Uterus (tissue), 2 donors: Measurements from ENCODE around the gene TRPC4AP.

Experiments
- CTCF ChIP-seq, 4 experiments: fragments of 200-600 bp in 2 of 4; fragments of 450-650 bp in 2 of 4; sonication (generic) in 2 of 4; IDR thresholded peaks; one replicate each; pipeline ENCODE4 v1.5.1; 2016 to 2019; ENCODE audit warnings: antibody characterized with exemption in 4 of 4, mild to moderate bottlenecking in 2 of 4, moderate library complexity in 1 of 4
- POLR2A ChIP-seq, 2 donors: fragments of 450-650 bp; IDR thresholded peaks; one replicate each; pipeline ENCODE4 v1.6.1; 2016; ENCODE audit warnings: antibody characterized with exemption in 2 of 2, mild to moderate bottlenecking in 1 of 2, moderate library complexity in 1 of 2

- TF ChIP-seq CTCF (IDR thresholded peaks at IDR 0.05), result no peak
- TF ChIP-seq POLR2A (IDR thresholded peaks at IDR 0.05), result no peak
These were observed 39.3 kb upstream of the TRPC4AP start for GRCh38 chr20:35131934-35132333.
